ENCODE data around the gene SORBS2.

Gene SORBS2

GRCh38 chr4:185642907-185643306, 169.1 kb downstream of the SORBS2 start:
- TF ChIP-seq CTCF (IDR thresholded peaks at IDR 0.05; ENCODE audit: borderline replicate concordance, insufficient read depth, low read depth, low read length): no peak
- H3K4me3 ChIP-seq (ENCODE audit: low read depth, low read length): no peak overlapping the region

- TF ChIP-seq CTCF (IDR thresholded peaks at IDR 0.05; ENCODE audit: borderline replicate concordance, insufficient read depth, low read depth, low read length): no peak
- H3K4me3 ChIP-seq (ENCODE audit: low read depth, low read length): no peak overlapping the region
Observed at GRCh38 chr4:185640811-185641675, 171.0 kb downstream of the SORBS2 start.

GRCh38 chr4:185638548-185639301, 173.3 kb downstream of the SORBS2 start:
- no peak for TF ChIP-seq CTCF (IDR thresholded peaks at IDR 0.05; ENCODE audit: borderline replicate concordance, insufficient read depth, low read depth, low read length)
- H3K4me3 ChIP-seq (ENCODE audit: low read depth, low read length): no peak overlapping the region

- TF ChIP-seq CTCF (IDR thresholded peaks at IDR 0.05; ENCODE audit: borderline replicate concordance, insufficient read depth, low read depth, low read length): no peak
- no peak overlapping the region for H3K4me3 ChIP-seq (ENCODE audit: low read depth, low read length)
Observed at GRCh38 chr4:185638093-185638492, 173.9 kb downstream of the SORBS2 start.

GRCh38 chr4:185637163-185637875, 174.7 kb downstream of the SORBS2 start:
- no peak for TF ChIP-seq CTCF (IDR thresholded peaks at IDR 0.05; ENCODE audit: borderline replicate concordance, insufficient read depth, low read depth, low read length)
- no peak overlapping the region for H3K4me3 ChIP-seq (ENCODE audit: low read depth, low read length)

- H3K4me3 ChIP-seq (ENCODE audit: low read depth, low read length): no peak overlapping the region
- TF ChIP-seq CTCF (IDR thresholded peaks at IDR 0.05; ENCODE audit: borderline replicate concordance, insufficient read depth, low read depth, low read length): peak; percentile 55; the same call in 1 of the 2 replicates
Observed at GRCh38 chr4:185634066-185634652, 177.8 kb downstream of the SORBS2 start.
